Head of caudate nucleus (tissue), 42 donors: ENCODE results near the gene CYP1A2.

ENCODE experiments used
- DNase-seq, 42 donors: peaks; one replicate each; pipeline versions ENCODE4 v3.0.0 to v3.0.0-alpha.2; 2020 to 2021; ENCODE audit warnings: mixed read lengths in 7 of 42
- intact Hi-C: fragments of 100-400 bp; cut with DNase I; formaldehyde crosslinking; loops from one replicate; pipeline ENCODE4 v1.15.0; 2022

CYP1A2 gene

DNA sequence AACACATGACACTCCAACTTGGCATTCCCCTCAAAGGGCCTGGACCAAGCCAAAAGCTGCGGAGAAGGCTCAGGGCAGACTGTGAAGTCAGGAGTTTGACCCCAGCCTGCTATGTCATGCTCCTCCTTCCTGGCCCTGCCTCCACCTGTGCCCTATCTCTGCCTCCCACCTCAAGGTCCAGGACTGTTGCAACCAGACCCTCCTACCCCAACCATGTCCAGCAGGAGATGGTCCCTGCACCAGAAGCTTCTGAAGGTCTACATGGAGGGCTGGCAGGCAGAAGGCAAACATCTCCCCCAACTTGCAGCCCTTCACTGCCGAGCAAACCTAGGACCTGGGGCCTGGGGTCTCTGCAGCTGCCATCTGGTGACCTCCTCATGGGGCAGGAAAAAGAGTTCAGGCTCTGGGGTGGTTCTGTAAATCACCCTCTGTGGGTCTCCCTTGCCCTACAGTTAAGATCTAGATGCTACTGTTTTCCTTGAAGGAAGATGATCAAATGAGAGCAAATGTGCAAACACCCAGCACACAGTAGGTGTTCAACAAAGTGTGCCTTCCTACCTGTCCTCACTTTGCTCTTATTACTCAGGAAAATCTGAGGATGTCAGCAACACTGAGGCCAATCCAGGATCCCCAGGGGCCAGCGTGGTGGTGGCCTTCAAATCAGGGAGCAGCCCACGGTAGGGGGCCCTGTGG is 21.7 kb downstream of the CYP1A2 start:
- intact Hi-C loops: no loop called here
- DNase-seq: no peak

DNA sequence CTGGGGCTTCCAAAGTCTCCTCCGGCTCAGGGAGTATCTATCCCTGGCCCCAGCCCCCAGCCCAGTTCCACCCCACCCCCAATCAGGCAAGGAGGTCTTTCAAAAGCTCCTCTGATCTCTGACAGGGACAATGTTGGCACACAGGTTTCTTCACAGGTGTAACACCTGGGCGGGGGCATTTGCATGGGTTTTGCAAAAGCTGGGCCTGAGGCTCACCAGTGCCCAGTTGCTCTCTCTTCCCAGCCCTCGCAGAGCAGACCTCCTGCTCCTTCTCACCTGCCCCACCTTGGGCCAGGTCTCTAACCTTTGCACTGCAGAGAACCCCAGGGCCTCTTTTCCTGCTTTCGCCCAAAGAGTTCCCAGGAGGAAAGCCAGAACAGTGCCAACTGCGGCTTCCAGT is 24.7 kb downstream of the CYP1A2 start:
- DNase-seq: no peak
- intact Hi-C loops: no loop called here

GRCh38 chr15:74773731-74774252 is 25.1 kb downstream of the CYP1A2 start:
- intact Hi-C loops: no loop called here
- peak in 2 of 42 donors; percentile 46 to 64 for DNase-seq

DNA sequence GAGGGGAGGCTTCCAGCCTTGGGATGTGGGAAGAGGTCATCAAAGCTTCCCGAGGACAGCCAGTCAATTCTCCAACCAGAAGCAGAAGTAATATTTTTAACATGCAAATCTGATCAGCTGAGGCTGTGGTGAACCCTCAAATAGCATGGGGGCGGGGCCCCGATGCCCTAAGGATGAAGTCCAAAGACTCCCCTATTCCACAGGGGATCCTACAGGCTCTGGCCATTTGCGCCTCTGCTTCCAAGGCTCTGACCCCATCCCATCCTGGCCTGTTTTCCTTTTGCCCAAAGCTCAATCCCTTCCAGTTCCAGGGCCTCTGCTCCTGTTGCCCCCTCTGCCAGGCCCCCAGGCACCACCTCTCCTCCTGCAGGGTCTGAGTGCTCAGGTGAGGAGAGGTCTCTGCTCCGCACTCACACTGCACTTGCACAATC is 26.5 kb downstream of the CYP1A2 start:
- intact Hi-C loops: loop anchor here (5.0 kb wide), 1 partner anchor 167 kb away; no protein-coding TSS in a partner anchor
- DNase-seq: peak in 1 of 42 donors; percentile 42

- DNase-seq: no peak
- intact Hi-C loops: loop anchor here (5.0 kb wide), 1 partner anchor 166 kb away; no protein-coding TSS in a partner anchor
Measured at GRCh38 chr15:74775894-74776293, 27.2 kb downstream of the CYP1A2 start.

DNA sequence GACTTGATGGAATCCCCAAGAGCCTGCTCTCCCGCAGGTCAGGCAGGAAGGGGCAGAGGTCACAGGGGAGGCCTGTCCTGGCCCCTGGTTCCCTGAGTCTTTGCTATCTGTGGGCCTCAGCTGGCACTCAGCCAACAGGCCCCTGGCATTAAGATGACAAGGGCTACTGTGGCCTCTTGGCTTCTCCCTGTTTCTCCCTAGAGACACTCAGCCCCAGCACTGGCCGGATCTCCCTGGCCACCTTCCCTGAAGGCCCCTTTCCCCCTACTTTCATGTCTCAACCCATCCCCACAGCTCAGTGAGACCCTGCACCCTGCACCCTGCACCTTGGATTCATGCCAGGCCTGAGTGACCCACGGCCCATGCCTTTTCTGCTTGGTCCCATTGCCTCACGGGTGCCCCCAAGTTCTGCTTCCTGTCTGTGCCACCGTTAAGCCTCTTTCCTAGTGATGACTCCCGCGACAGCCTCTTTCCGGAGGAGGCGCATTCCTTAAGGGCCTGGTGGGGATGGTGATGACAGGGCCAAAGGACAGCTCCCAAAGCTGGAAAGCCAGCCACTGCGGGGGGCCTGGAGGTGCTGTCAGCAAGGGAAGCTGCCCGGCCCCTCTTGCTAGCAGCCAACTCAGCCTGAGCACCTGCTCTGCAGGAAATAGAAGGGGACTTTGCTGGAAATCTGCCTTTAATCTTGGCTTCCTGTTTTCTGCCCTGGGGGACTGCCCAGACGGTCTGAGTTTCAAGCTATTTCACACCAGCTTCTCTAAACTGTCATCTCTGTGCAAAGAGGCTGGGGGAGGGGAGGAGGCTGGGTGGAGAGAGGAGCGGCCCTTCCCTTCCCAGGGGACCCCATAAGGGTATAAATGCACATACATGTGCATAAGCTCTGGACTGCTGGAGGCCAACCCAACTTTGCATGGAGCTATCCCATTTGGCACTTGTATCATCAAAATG is 28.4 kb downstream of the CYP1A2 start:
- intact Hi-C loops: loop anchor here (5.0 kb wide), 1 partner anchor 165 kb away; no protein-coding TSS in a partner anchor
- peak in 3 of 42 donors; percentile 22 to 44 (median 42) for DNase-seq

- peak in 1 of 42 donors; percentile 17 for DNase-seq
- intact Hi-C loops: loop anchor here (5.0 kb wide), 1 partner anchor 164 kb away; no protein-coding TSS in a partner anchor
Measured at GRCh38 chr15:74777769-74778598, 29.3 kb downstream of the CYP1A2 start.

DNA sequence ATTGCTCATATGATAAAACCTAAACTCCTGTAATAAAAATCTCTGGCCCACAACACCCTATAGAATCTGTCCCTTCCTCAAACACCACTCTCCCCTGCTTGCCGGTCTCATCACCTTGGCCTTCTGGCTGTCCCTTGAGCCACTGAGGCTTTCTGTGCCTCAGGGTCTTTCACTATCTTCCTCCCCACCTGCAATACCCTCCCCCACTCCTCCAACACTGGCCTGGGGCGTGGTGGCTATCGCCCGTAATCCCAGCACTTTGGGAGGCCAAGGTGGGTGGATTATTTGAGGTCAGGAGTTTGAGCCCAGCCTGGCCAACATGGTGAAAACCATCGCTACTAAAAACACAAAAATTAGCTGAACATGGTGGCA is 29.9 kb downstream of the CYP1A2 start:
- intact Hi-C loops: loop anchor here (5.0 kb wide), 1 partner anchor 164 kb away; no protein-coding TSS in a partner anchor
- DNase-seq: no peak

GRCh38 chr15:74779162-74779648 is 30.6 kb downstream of the CYP1A2 start:
- intact Hi-C loops: loop anchor here (5.0 kb wide), 1 partner anchor 163 kb away; no protein-coding TSS in a partner anchor
- DNase-seq: no peak

DNA sequence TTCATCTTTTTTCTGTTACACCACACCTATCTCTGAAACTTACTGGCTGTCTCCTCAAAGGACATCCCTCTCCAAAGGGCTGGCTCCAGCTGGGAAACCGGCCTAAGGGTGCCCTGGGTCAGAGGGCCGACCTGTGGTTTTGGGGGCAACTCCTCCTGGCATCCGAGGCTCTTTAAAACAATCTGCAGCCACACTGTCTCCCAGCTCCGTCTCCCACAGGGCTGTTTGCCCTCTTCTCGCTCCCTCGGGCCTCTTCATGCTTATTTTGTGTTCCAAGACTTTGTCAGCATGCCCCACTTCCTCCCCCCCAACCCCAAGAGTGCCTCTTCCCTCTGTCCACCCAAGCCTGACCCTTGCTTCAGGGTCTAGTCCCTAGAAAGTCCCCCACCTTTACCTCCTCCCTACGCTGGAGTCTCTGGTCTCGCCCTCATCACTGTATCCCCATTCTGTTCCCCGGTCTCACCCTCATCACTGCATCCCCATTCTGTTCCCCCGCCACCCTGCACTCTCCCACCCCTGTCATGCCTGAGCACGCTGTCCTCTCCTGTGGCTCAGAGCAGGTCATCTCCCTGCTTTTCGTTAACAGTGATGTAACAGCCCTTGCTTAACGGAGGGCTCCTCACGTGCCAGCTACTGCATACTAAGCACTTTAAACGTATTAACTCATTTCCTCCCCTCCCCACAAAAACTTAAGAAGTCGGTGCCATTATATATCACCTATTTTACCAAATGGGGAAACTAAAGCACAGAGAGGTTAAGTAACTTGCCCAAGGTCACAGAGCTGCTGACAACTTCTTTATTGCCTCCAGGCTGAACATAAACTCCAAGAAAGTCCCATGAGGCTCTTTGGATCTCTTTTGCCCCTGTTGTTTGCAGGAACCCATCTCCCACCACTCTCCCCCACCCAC is 32.1 kb downstream of the CYP1A2 start:
- intact Hi-C loops: loop anchor here (5.0 kb wide), 1 partner anchor 57 kb away; no protein-coding TSS in a partner anchor
- DNase-seq: peak in 1 of 42 donors; percentile 15

DNA sequence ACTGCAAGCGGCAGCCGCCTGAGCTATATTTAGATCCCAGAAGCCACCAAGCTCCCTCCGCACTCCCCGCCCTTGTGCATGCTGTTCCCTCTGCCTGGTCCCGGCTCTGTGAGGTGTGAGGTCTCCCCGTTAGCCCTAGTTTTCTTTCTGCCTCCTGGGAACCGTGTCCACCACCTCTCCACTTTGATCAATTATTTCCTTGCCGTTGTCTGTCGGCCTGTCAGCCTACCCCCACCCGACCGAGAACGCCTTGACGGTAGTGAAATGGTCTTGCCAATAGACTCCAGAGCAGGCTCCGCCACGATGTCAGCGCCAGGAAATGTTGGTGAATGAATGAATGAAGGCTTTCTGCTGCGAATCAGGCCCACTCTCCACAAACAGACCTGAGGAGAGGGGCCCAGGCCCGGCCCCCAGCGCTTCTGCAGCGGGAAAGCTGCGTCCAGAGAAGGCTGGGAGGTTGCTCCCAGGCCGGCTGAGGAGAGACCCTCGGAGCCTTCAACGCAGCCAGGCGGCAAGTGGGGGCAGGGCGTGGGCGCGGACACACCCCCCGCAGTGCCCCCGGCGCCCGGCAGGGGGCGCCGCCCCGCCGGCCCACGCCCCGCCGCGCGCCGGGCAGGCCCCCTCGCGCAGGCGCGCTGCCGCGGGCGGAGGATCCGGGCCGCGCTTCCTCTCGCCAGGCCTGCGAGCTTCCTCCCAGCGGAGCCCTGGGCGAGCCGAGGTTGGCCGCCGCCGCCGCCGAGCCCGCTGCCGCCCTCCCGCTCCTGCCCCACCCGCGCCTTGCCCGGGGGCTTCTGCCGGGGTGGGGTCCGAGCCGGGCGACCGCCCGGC is 33.0 kb downstream of the CYP1A2 start, which contains the start of gene CSK:
TSS of gene CSK (plus strand) at position 650 of the 828 bp plus-strand sequence. CDS start 16,218 bp downstream, outside the sequence.
- intact Hi-C loops: loop anchor here (5.0 kb wide), 1 partner anchor 56 kb away; no protein-coding TSS in a partner anchor

GRCh38 chr15:74782259-74783071 is 33.8 kb downstream of the CYP1A2 start:
- peak in 11 of 42 donors; percentile 33 to 66 (median 53) for DNase-seq
- intact Hi-C loops: loop anchor here (5.0 kb wide), 1 partner anchor 55 kb away; no protein-coding TSS in a partner anchor

More for the DNA sequence above, 33.0 kb downstream of the CYP1A2 start, which contains the start of gene CSK:
- DNase-seq: peak in 40 of 42 donors; percentile 39 to 88 (median 75)

DNA sequence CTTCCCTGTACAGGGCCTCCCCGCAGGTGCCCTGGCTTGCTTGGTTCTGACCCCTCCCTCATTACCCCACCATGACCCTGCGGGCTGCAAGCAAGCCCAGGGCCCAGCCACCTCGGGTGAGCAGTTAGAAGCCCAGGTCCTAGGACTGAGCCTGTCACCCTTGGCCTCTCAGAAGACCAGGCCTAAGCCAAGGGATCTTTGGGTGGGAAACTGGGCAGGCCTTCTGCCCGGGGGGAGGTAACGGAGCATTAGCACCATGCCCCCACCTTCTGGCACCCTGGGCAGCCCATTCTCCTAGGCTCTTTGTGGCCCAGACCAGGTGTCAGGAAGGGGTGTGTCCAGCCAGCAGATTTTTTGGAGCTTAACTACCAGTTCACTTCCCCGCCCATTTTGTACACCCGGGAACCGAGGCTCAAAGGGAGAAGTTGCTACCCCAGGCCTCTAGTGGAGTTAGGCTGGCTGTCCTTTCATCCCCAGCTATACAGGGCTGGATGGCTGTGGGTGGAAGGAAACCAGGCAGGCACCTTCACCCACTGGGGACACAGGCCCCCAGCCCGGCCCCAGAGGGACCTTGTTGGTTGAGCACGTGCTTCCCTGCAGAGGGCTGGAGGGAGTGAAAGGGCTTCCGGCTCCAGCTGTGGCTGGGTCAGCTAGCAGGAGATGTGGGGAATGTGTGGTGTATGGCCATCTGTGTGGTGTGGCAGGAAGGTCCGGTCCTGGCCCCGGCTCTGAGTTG is 34.6 kb downstream of the CYP1A2 start:
- intact Hi-C loops: loop anchor here (5.0 kb wide), 1 partner anchor 54 kb away; no protein-coding TSS in a partner anchor
- peak in 3 of 42 donors; percentile 38 to 60 (median 40) for DNase-seq

GRCh38 chr15:74783808-74784175 is 35.1 kb downstream of the CYP1A2 start:
- intact Hi-C loops: loop anchor here (5.0 kb wide), 1 partner anchor 54 kb away; no protein-coding TSS in a partner anchor
- no peak for DNase-seq
